ENCODE results near the gene OCSTAMP. TPM values are rescaled to one million over a fixed set of nuclear protein-coding genes. Genes with fewer than 3 reads are reported as not detected.

OCSTAMP gene
- total and polyA plus RNA-seq, 7 experiments from 2014 or later: not detected

- Histone ChIP-seq H3K36me3 (ENCODE audit: control insufficient read depth in 2 of 3, insufficient read depth in 3 of 3, low read length in 3 of 3) (no peaks in the 10 kb centered on the region), H3K4me3 (ENCODE audit: low read length) (no peak overlapping the region), H3K9me3 (ENCODE audit: control insufficient read depth in 2 of 3, low read length in 3 of 3) (no peaks in the 10 kb centered on the region), H3K27ac (ENCODE audit: low read depth, low read length) (no peak overlapping the region), H3K27me3 (ENCODE audit: control insufficient read depth in 2 of 2, insufficient read depth in 2 of 2, low read length in 2 of 2) (no peaks in the 10 kb centered on the region), H3K4me1 (ENCODE audit: control insufficient read depth in 2 of 2, insufficient read depth in 2 of 2, low read length in 2 of 2) (no peaks in the 10 kb centered on the region)
- ChIA-PET POLR2A (no interaction called here), CTCF (no interaction called here)
- Mint-ChIP-seq H3K27ac (no peak overlapping the region), H3K4me1 (peaks cover 0 to 2% (median 0%) of the 10 kb centered on the region in 7 donors), H3K4me3 (no peak overlapping the region), H3K9me3 (peaks cover 0 to 9% (median 0%) of the 10 kb centered on the region in 11 donors), H3K27me3 (peaks cover 7 to 31% (median 15%) of the 10 kb centered on the region in 5 donors), H3K36me3 (no peaks in the 10 kb centered on the region)
- peak; percentile 75 for ATAC-seq
- DNase-seq: peak in 1 of 9 donors; percentile 41
- intact Hi-C loops (cut with micrococcal nuclease): loop anchor here in 1 of 2 donors (1.0 kb wide), 1 partner anchor 160 kb away; no protein-coding TSS in a partner anchor
These were observed 29.4 kb downstream of the OCSTAMP start for GRCh38 chr20:46520976-46521579.

- Histone ChIP-seq H3K27ac (ENCODE audit: low read depth, low read length) (no peak overlapping the region), H3K9me3 (ENCODE audit: control insufficient read depth in 2 of 3, low read length in 3 of 3) (no peaks in the 10 kb centered on the region), H3K27me3 (ENCODE audit: control insufficient read depth in 2 of 2, insufficient read depth in 2 of 2, low read length in 2 of 2) (no peaks in the 10 kb centered on the region), H3K36me3 (ENCODE audit: control insufficient read depth in 2 of 3, insufficient read depth in 3 of 3, low read length in 3 of 3) (no peaks in the 10 kb centered on the region), H3K4me1 (ENCODE audit: control insufficient read depth in 2 of 2, insufficient read depth in 2 of 2, low read length in 2 of 2) (no peaks in the 10 kb centered on the region), H3K4me3 (ENCODE audit: low read length) (no peak overlapping the region)
- ATAC-seq (no peak), DNase-seq (no peak)
- POLR2A ChIA-PET: no interaction called here
- Mint-ChIP-seq H3K4me3 (no peak overlapping the region), H3K9me3 (peaks cover 0 to 9% (median 0%) of the 10 kb centered on the region in 11 donors), H3K27ac (no peak overlapping the region), H3K36me3 (no peaks in the 10 kb centered on the region), H3K4me1 (peaks cover 0 to 2% (median 0%) of the 10 kb centered on the region in 7 donors), H3K27me3 (peaks cover 7 to 35% (median 17%) of the 10 kb centered on the region in 5 donors)
- CTCF ChIA-PET: no interaction called here
- intact Hi-C loops (cut with micrococcal nuclease): no loop called here
These were observed 29.9 kb downstream of the OCSTAMP start for GRCh38 chr20:46520540-46520939.

- no peak overlapping the region for H3K4me3 ChIP-seq (ENCODE audit: low read length)
- ChIA-PET POLR2A (no interaction called here), CTCF (no interaction called here)
- peaks cover 0 to 2% (median 0%) of the 10 kb centered on the region in 7 donors for H3K4me1 Mint-ChIP-seq
- ATAC-seq: no peak
- DNase-seq: no peak
- H3K36me3 Mint-ChIP-seq: no peaks in the 10 kb centered on the region
- intact Hi-C loops (cut with micrococcal nuclease): no loop called here
- H3K27ac Mint-ChIP-seq: no peak overlapping the region
- H3K4me3 Mint-ChIP-seq: no peak overlapping the region
- H3K9me3 Mint-ChIP-seq: peaks cover 0 to 9% (median 0%) of the 10 kb centered on the region in 11 donors
- no peak overlapping the region for H3K27ac ChIP-seq (ENCODE audit: low read depth, low read length)
- H3K36me3 ChIP-seq (ENCODE audit: control insufficient read depth in 2 of 3, insufficient read depth in 3 of 3, low read length in 3 of 3): no peaks in the 10 kb centered on the region
- no peaks in the 10 kb centered on the region for H3K27me3 ChIP-seq (ENCODE audit: control insufficient read depth in 2 of 2, insufficient read depth in 2 of 2, low read length in 2 of 2)
- H3K27me3 Mint-ChIP-seq: peaks cover 9 to 30% (median 21%) of the 10 kb centered on the region in 5 donors
- H3K4me1 ChIP-seq (ENCODE audit: control insufficient read depth in 2 of 2, insufficient read depth in 2 of 2, low read length in 2 of 2): no peaks in the 10 kb centered on the region
- no peaks in the 10 kb centered on the region for H3K9me3 ChIP-seq (ENCODE audit: control insufficient read depth in 2 of 3, low read length in 3 of 3)
These were observed 30.9 kb downstream of the OCSTAMP start for GRCh38 chr20:46519471-46520068.

DNA sequence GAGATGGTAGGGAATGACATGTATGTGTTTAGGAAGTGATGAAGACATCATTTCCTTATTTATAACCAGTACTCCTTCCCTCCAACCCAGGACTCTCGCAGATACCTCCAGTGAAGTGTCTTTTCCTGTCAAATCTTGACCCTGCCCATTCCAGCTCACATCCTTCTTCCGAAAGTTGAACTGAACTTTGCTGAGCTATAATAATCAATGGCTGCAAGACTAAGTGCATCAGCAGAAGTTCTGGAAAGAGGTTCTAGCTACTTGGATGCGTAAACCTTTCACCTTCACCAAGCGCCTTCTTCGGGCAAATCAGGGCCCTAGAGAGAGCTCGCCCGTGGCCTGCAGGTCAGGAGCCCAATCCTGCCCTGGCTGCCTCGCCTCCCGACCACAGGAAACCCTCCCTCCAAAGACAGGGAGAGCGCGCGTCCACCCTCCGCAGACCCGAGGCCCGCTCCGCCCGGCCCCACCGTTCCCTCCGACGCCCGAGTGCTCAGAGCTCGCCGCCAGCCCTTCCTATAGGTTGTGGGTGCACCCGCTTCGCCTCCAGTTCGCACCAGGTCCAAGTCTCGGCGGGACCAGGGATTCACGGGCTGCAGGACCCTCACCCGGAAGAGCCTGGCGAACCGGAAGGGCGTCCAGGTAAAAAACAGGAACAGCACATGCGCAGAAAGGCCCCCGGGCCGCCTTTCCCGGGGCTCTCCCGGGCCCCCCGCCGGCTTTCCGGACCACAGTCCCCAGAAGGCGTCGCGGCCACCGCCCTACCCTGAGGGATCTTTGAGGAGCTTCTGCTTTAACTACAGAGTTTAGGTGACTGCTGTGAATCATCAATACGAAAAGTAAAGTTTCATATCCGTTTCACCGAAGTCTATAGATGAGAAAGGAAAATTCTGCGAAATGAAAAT lies 37.3 kb downstream of the OCSTAMP start, which contains the start of gene ZNF334:
Gene ZNF334, minus strand, starts transcription at position 617 of the 902 bp plus-strand sequence. CDS start 1,457 bp downstream, outside the sequence.
- Mint-ChIP-seq H3K4me3 (peak within 1 kb of the TSS; percentile 72 to 87 (median 78)), H3K27me3 (peaks cover 16 to 55% (median 34%) of the 10 kb centered on the region in 5 donors), H3K27ac (peak within 1 kb of the TSS in 1 of 9 donors; percentile 72), H3K36me3 (peaks cover 0 to 14% (median 0%) of the 10 kb centered on the region in 5 donors), H3K9me3 (peaks cover 0 to 7% (median 0%) of the 10 kb centered on the region in 11 donors), H3K4me1 (peaks cover 0 to 19% (median 6%) of the 10 kb centered on the region in 7 donors)
- peak within 1 kb of the TSS; percentile 33 for H3K4me3 ChIP-seq (ENCODE audit: low read length)
- POLR2A ChIA-PET: no interaction called here
- H3K36me3 ChIP-seq (ENCODE audit: control insufficient read depth in 2 of 3, insufficient read depth in 3 of 3, low read length in 3 of 3): no peaks in the 10 kb centered on the region
- peak in 1 of 9 donors; percentile 49 for DNase-seq
- intact Hi-C loops (cut with micrococcal nuclease): no loop called here
- H3K27ac ChIP-seq (ENCODE audit: low read depth, low read length): no peak within 1 kb of the TSS
- H3K9me3 ChIP-seq (ENCODE audit: control insufficient read depth in 2 of 3, low read length in 3 of 3): no peaks in the 10 kb centered on the region
- H3K4me1 ChIP-seq (ENCODE audit: control insufficient read depth in 2 of 2, insufficient read depth in 2 of 2, low read length in 2 of 2): no peaks in the 10 kb centered on the region
- peak; percentile 70 for ATAC-seq
- CTCF ChIA-PET: no interaction called here
- H3K27me3 ChIP-seq (ENCODE audit: control insufficient read depth in 2 of 2, insufficient read depth in 2 of 2, low read length in 2 of 2): no peaks in the 10 kb centered on the region

GRCh38 chr20:46509523-46509922 lies 40.9 kb downstream of the OCSTAMP start:
- H3K36me3 ChIP-seq (ENCODE audit: control insufficient read depth in 2 of 3, insufficient read depth in 3 of 3, low read length in 3 of 3): no peaks in the 10 kb centered on the region
- intact Hi-C loops (cut with micrococcal nuclease): no loop called here
- H3K27me3 ChIP-seq (ENCODE audit: control insufficient read depth in 2 of 2, insufficient read depth in 2 of 2, low read length in 2 of 2): no peaks in the 10 kb centered on the region
- H3K9me3 Mint-ChIP-seq: peaks cover 0 to 16% (median 3%) of the 10 kb centered on the region in 11 donors
- no peak for ATAC-seq
- H3K4me3 ChIP-seq (ENCODE audit: low read length): no peak overlapping the region
- peaks cover 0 to 20% (median 6%) of the 10 kb centered on the region in 7 donors for H3K4me1 Mint-ChIP-seq
- no peak for DNase-seq
- no peaks in the 10 kb centered on the region for H3K9me3 ChIP-seq (ENCODE audit: control insufficient read depth in 2 of 3, low read length in 3 of 3)
- no peak overlapping the region for H3K27ac Mint-ChIP-seq
- no peak overlapping the region for H3K4me3 Mint-ChIP-seq
- ChIA-PET POLR2A (no interaction called here), CTCF (no interaction called here)
- H3K36me3 Mint-ChIP-seq: peaks cover 0 to 21% (median 0%) of the 10 kb centered on the region in 5 donors
- no peaks in the 10 kb centered on the region for H3K4me1 ChIP-seq (ENCODE audit: control insufficient read depth in 2 of 2, insufficient read depth in 2 of 2, low read length in 2 of 2)
- no peak overlapping the region for H3K27ac ChIP-seq (ENCODE audit: low read depth, low read length)
- peaks cover 0 to 64% (median 49%) of the 10 kb centered on the region in 5 donors for H3K27me3 Mint-ChIP-seq

- ATAC-seq (no peak), DNase-seq (no peak)
- no peak overlapping the region for H3K4me3 Mint-ChIP-seq
- peaks cover 0 to 34% (median 8%) of the 10 kb centered on the region in 5 donors for H3K36me3 Mint-ChIP-seq
- peaks cover 8 to 27% (median 12%) of the 10 kb centered on the region in 11 donors for H3K9me3 Mint-ChIP-seq
- Histone ChIP-seq H3K9me3 (ENCODE audit: control insufficient read depth in 2 of 3, low read length in 3 of 3) (no peaks in the 10 kb centered on the region), H3K4me1 (ENCODE audit: control insufficient read depth in 2 of 2, insufficient read depth in 2 of 2, low read length in 2 of 2) (no peaks in the 10 kb centered on the region), H3K27ac (ENCODE audit: low read depth, low read length) (no peak overlapping the region), H3K27me3 (ENCODE audit: control insufficient read depth in 2 of 2, insufficient read depth in 2 of 2, low read length in 2 of 2) (no peaks in the 10 kb centered on the region), H3K36me3 (ENCODE audit: control insufficient read depth in 2 of 3, insufficient read depth in 3 of 3, low read length in 3 of 3) (no peaks in the 10 kb centered on the region), H3K4me3 (ENCODE audit: low read length) (no peak overlapping the region)
- no peak overlapping the region for H3K27ac Mint-ChIP-seq
- intact Hi-C loops (cut with micrococcal nuclease): no loop called here
- ChIA-PET POLR2A (no interaction called here), CTCF (no interaction called here)
- peaks cover 0 to 65% (median 51%) of the 10 kb centered on the region in 5 donors for H3K27me3 Mint-ChIP-seq
- H3K4me1 Mint-ChIP-seq: peaks cover 0 to 11% (median 2%) of the 10 kb centered on the region in 7 donors
These were observed 42.6 kb downstream of the OCSTAMP start for GRCh38 chr20:46507760-46508407.
